ENCODE data around the gene TMEM169.

DNA sequence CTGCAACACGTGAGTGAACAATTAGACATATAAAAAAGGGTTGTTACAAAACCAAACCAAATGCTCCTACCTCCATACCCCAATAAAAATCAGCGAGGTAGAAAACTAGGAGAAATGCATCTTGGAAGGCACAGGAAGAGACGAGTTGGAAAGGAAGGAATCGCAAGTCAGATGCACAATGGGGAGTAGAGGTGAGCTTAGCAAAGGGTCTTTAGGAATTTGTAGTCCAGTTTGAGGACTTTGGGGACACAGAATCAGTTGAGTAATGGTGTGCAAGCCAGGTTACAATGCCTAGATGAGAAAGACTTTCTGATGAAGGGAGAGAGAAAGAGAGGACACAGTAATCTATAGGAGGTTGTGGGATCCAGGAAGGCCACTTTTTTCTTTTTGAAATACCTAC is 63.1 kb downstream of the TMEM169 start:
- TF ChIP-seq, protein P1, sequence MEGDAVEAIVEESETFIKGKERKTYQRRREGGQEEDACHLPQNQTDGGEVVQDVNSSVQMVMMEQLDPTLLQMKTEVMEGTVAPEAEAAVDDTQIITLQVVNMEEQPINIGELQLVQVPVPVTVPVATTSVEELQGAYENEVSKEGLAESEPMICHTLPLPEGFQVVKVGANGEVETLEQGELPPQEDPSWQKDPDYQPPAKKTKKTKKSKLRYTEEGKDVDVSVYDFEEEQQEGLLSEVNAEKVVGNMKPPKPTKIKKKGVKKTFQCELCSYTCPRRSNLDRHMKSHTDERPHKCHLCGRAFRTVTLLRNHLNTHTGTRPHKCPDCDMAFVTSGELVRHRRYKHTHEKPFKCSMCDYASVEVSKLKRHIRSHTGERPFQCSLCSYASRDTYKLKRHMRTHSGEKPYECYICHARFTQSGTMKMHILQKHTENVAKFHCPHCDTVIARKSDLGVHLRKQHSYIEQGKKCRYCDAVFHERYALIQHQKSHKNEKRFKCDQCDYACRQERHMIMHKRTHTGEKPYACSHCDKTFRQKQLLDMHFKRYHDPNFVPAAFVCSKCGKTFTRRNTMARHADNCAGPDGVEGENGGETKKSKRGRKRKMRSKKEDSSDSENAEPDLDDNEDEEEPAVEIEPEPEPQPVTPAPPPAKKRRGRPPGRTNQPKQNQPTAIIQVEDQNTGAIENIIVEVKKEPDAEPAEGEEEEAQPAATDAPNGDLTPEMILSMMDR (conservative IDR thresholded peaks at IDR 0.05): no peak
- no peak for TF ChIP-seq ZFX (IDR thresholded peaks at IDR 0.05)
